ENCODE measurements around the gene SEC14L5.

The SEC14L5 gene

GRCh38 chr16:4988647-4989046 is 30.5 kb downstream of the SEC14L5 start:
- DNase-seq: no peak

- peak; percentile 16 for DNase-seq
Observed at GRCh38 chr16:4989391-4990006, 31.4 kb downstream of the SEC14L5 start.

GRCh38 chr16:4990415-4990814 is 32.3 kb downstream of the SEC14L5 start:
- no peak for DNase-seq

- no peak for DNase-seq
Observed at GRCh38 chr16:4991754-4992153, 33.6 kb downstream of the SEC14L5 start.

- DNase-seq: peak; percentile 65
Observed at GRCh38 chr16:4994719-4995434, 36.7 kb downstream of the SEC14L5 start.

- no peak for DNase-seq
Observed at GRCh38 chr16:5000573-5001001, 42.5 kb downstream of the SEC14L5 start.

GRCh38 chr16:5001571-5001970 is 43.4 kb downstream of the SEC14L5 start:
- DNase-seq: no peak

- DNase-seq: no peak
Observed at GRCh38 chr16:5001986-5002385, 43.9 kb downstream of the SEC14L5 start.

- no peak for DNase-seq
Observed at GRCh38 chr16:5002699-5003143, 44.6 kb downstream of the SEC14L5 start.

GRCh38 chr16:5003211-5003610 is 45.1 kb downstream of the SEC14L5 start:
- DNase-seq: no peak

GRCh38 chr16:5003828-5004227 is 45.7 kb downstream of the SEC14L5 start:
- no peak for DNase-seq

- DNase-seq: no peak
Observed at GRCh38 chr16:5004311-5004710, 46.2 kb downstream of the SEC14L5 start.

- DNase-seq: no peak
Observed at GRCh38 chr16:5005916-5006315, 47.8 kb downstream of the SEC14L5 start.

- no peak for DNase-seq
Observed at GRCh38 chr16:5006348-5007193, 48.4 kb downstream of the SEC14L5 start.

- DNase-seq: no peak
Observed at GRCh38 chr16:5007256-5007655, 49.1 kb downstream of the SEC14L5 start.

GRCh38 chr16:5008311-5008731 is 50.2 kb downstream of the SEC14L5 start:
- no peak for DNase-seq

- no peak for DNase-seq
Observed at GRCh38 chr16:5010576-5011329, 52.6 kb downstream of the SEC14L5 start.

GRCh38 chr16:5011637-5012036 is 53.5 kb downstream of the SEC14L5 start:
- DNase-seq: no peak

GRCh38 chr16:5012887-5013286 is 54.8 kb downstream of the SEC14L5 start:
- DNase-seq: no peak

GRCh38 chr16:5015351-5015750 is 57.2 kb downstream of the SEC14L5 start:
- peak; percentile 13 for DNase-seq

- no peak for DNase-seq
Observed at GRCh38 chr16:5015887-5016286, 57.8 kb downstream of the SEC14L5 start.

GRCh38 chr16:5016967-5017677 is 59.0 kb downstream of the SEC14L5 start:
- no peak for DNase-seq
